Lower leg skin (tissue), 4 donors: ENCODE results near the gene LCLAT1. TPM values are rescaled to one million over a fixed set of nuclear protein-coding genes. Genes with fewer than 3 reads are reported as not detected.

Experiments
- DNase-seq, 2 donors: peaks; one replicate each; pipeline ENCODE4 v3.0.0-alpha.2; 2019; ENCODE audit warnings: low spot score in 2 of 2
- H3K4me3 ChIP-seq: fragments of 200-600 bp; sonication (generic); 2 replicates; pipeline ENCODE4 v1.5.1; 2017; ENCODE audit warnings: mild to moderate bottlenecking, low read depth; ENCODE audit not compliant: poor library complexity, severe bottlenecking
- POLR2A ChIP-seq, 2 donors: fragments of 450-650 bp; IDR thresholded peaks; one replicate each; pipeline ENCODE4 v1.6.1; 2016 to 2017; ENCODE audit warnings: antibody characterized with exemption in 2 of 2, mild to moderate bottlenecking in 1 of 2, moderate library complexity in 1 of 2
- WGBS, 2 donors: methylation state at CpG; one replicate each; pipeline ENCODE4 v1.1.5; 2018; 5-methylcytosine and 5-hydroxymethylcytosine counted together
- intact Hi-C: fragments of 100-400 bp; cut with DNase I; formaldehyde crosslinking; loops from one replicate; pipeline ENCODE4 v1.15.0; 2023; ENCODE audit warnings: low total_unique reads
- total RNA-seq, 4 donors: library from RNA; depleted of rRNA; stranded (reverse); fragments of >200 nt; gene quantifications; one replicate each; pipeline ENCODE4 v1.1.0, GENCODE V29; 2016
- TF ChIP-seq, protein P1 (sequence below), 3 donors: fragments of 450-650 bp; IDR thresholded peaks; one replicate each; pipeline ENCODE4 v1.5.1; 2016; ENCODE audit warnings: antibody characterized with exemption in 3 of 3, mild to moderate bottlenecking in 3 of 3, moderate library complexity in 2 of 3

LCLAT1 gene
- total RNA-seq, 4 donors from 2014 or later, result 5.2 to 19.1 (median 12.0) TPM

DNA sequence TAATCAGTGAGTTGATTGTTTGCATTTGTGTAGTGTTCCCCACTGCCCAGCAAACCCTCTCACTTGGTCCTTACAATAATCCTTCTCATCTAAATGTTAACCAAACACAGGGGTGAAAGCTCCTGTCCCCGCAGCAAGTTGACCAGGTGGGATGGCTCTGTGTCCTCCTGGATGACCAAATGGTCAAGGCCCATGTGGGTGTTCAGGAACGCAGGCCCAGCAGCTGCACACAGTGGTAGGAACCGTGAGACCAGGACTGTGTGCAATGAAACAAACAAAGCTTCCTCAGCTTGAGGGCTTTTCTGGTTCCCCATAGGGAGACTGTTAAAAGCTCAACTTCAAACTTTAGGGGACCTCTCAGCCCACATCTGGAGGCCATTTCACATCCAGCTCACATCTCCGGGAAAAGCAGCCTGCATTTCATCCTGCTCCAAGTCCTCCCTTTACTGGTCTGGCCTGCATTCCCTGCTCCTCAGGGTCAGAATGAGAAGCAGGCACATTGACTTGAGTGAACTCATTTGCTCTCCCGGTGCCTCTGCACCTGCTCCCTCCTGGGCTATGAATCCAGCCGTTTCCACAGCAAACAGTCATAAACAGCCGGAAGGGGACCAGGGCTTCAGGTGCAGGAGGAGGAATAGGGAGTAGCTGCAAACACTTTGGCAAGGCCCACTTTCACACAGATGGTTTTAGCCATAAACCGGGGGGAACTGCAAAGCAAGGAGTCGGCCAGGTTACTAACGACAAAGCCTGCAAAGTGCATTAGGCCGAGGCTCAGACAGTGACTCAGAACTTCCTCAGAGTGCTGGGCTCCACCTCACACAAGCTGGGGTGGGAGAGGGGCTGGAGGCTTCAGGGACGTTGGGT is 215.5 kb downstream of the LCLAT1 start:
- no peak overlapping the region for H3K4me3 ChIP-seq
- DNase-seq, result peak; percentile 11 to 75
- TF ChIP-seq POLR2A (IDR thresholded peaks at IDR 0.05), result no peak
- TF ChIP-seq, protein P1, sequence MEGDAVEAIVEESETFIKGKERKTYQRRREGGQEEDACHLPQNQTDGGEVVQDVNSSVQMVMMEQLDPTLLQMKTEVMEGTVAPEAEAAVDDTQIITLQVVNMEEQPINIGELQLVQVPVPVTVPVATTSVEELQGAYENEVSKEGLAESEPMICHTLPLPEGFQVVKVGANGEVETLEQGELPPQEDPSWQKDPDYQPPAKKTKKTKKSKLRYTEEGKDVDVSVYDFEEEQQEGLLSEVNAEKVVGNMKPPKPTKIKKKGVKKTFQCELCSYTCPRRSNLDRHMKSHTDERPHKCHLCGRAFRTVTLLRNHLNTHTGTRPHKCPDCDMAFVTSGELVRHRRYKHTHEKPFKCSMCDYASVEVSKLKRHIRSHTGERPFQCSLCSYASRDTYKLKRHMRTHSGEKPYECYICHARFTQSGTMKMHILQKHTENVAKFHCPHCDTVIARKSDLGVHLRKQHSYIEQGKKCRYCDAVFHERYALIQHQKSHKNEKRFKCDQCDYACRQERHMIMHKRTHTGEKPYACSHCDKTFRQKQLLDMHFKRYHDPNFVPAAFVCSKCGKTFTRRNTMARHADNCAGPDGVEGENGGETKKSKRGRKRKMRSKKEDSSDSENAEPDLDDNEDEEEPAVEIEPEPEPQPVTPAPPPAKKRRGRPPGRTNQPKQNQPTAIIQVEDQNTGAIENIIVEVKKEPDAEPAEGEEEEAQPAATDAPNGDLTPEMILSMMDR (IDR thresholded peaks at IDR 0.05), result no peak
- WGBS, 2 donors, result 51 to 52% methylated on average over 12 of the region's 12 CpGs
- intact Hi-C loops, result no loop called here

DNA sequence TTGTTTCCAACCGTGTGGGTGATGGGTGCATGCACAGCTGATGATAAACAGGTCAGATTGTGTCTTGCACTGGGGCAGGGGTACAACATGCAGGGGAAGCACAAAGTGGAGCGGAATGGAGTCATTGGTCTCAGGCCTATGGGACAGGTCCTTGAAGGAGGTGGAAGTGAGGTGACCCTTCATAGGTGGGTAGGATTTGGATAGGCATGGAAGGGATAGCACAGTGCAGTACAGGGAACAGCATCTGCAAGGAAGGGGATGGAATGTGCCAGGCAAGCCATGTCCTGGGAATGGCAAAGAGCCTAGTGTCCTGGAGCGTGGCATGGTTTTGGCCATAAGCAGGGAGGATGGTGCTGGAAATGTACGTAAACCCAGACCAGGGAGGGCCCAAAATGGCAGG is 216.3 kb downstream of the LCLAT1 start:
- peak; percentile 3 to 66 for DNase-seq
- H3K4me3 ChIP-seq, result no peak overlapping the region
- no peak for TF ChIP-seq POLR2A (IDR thresholded peaks at IDR 0.05)
- TF ChIP-seq, protein P1 (IDR thresholded peaks at IDR 0.05), result no peak
- intact Hi-C loops, result no loop called here
- WGBS, 2 donors, result 93 to 96% methylated on average over 4 of the region's 4 CpGs

DNA sequence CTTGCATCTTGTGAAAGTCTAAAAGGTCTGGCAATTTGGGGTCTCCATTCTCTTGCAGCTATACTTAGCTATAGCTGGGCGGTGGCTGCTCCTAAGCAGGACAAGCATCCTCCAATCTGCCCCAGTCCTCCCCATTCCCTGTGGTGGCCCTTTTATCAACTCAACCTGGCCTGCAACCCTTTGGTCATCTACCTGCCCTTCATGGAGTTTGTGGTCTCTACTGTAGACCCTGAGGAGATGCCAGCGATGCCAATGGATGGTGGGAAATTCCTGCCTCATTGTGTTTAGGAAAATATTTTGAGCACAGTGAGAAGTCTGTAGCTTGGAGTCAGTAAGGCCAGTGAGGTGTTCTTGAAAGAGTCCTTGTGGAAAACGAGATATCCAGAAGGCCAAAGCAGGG is 216.8 kb downstream of the LCLAT1 start:
- 90 to 92% methylated on average over 3 of the region's 3 CpGs for WGBS, 2 donors
- DNase-seq, result peak; percentile 10 to 50
- intact Hi-C loops, result no loop called here
- no peak overlapping the region for H3K4me3 ChIP-seq
- TF ChIP-seq, protein P1 (IDR thresholded peaks at IDR 0.05), result no peak
- TF ChIP-seq POLR2A (IDR thresholded peaks at IDR 0.05), result no peak

DNA sequence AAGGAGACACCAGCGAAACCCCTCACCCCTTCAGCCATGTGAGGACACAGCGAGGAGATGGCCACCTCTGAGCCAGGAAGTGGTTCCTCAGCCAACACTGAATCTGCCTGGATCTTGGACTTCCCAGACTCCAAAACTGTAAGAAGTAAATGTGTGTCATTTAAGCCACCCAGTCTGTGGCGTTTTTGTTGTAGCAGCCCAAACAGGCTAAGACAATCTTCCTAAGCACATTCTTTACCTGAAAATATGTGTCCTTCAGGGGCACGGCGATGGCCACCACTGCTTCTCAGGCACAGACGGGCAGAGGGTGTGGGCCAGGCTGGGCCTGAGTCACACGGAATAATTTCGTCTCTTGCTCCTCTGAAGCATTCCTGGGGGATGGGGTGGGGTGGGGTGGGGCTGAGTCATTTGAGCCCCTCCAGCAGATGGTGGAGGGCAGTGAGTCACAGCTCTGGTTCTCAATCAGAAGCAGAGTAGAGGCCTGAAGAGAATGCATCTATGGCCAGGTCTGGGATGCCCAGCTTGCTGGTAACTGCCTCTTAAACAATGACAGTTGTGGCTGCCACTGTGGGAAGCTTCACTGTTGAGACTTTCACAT is 217.8 kb downstream of the LCLAT1 start:
- TF ChIP-seq, protein P1 (IDR thresholded peaks at IDR 0.05), result no peak
- TF ChIP-seq POLR2A (IDR thresholded peaks at IDR 0.05), result no peak
- WGBS, 2 donors, result 62 to 93% methylated on average over 5 to 8 of the region's 8 CpGs
- peak in 1 of 2 donors; percentile 32 for DNase-seq
- no peak overlapping the region for H3K4me3 ChIP-seq
- intact Hi-C loops, result no loop called here

DNA sequence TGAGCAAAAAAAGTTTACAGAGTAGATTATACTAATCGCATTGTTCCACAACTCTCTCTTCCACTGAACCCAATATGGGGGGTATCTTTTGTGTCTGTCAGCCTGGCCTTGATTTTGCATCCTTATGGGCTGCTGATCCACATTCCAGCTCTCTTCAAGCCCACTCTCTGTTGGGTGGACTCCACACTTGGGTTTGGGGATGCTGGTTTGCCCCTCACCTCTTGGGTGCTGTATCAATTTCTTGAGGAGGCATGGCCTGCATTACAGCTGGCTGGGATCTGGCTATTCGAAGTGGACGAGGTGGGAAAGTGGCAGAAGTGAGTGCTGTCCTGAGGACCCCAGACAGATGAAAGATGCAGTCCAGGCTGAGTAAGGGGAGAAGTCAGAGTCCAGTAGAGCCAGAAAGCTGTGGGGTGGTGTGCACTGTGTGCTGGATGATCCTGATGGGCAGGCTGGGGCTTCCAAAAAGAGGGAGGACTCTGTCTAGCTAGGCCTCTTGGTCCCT is 218.8 kb downstream of the LCLAT1 start:
- intact Hi-C loops, result no loop called here
- H3K4me3 ChIP-seq, result no peak overlapping the region
- 85 to 88% methylated on average over 3 of the region's 3 CpGs for WGBS, 2 donors
- DNase-seq, result peak in 1 of 2 donors; percentile 62
- TF ChIP-seq, protein P1 (IDR thresholded peaks at IDR 0.05), result no peak
- no peak for TF ChIP-seq POLR2A (IDR thresholded peaks at IDR 0.05)
